ES-I3 (cell line): ENCODE results near the gene ZBTB48.
"Not testable (repeated sequence)": the region's sequence is repeated elsewhere in the genome, so short reads cannot be mapped to it uniquely, and the experiment has no call there.

Experiments used
- H3K36me3 ChIP-seq: 2 replicates; pipeline ENCODE4 v1.6.1; 2013; ENCODE audit warnings: mild to moderate bottlenecking, low read length, control low read depth, moderate library complexity; ENCODE audit not compliant: insufficient read depth
- H3K4me1 ChIP-seq: 2 replicates; pipeline ENCODE4 v1.6.1; 2013; ENCODE audit warnings: mild to moderate bottlenecking, control low read depth, low read length; ENCODE audit not compliant: insufficient read depth
- H3K9ac ChIP-seq: 2 replicates; pipeline ENCODE4 v1.6.1; 2013; ENCODE audit warnings: low read depth, mild to moderate bottlenecking, low read length, moderate library complexity
- H3K9me3 ChIP-seq: 2 replicates; pipeline ENCODE4 v1.6.1; 2013; ENCODE audit warnings: mild to moderate bottlenecking, low read length, moderate library complexity; ENCODE audit not compliant: control insufficient read depth, insufficient read depth

ZBTB48 gene

GRCh38 chr1:6554907-6555778, 24.7 kb upstream of the ZBTB48 start, which contains the start of gene TAS1R1:
TSS of gene TAS1R1 (plus strand) at chr1:6555307. CDS start at chr1:6555374, 67 bp downstream.
- 0 out of 2 replicates have a peak, but pooled peaks cover 7% of the 10 kb centered on the region for H3K36me3 ChIP-seq
- H3K4me1 ChIP-seq = peaks cover 10% of the 10 kb centered on the region
- H3K9ac ChIP-seq = peak within 1 kb of the TSS; percentile 99
- H3K9me3 ChIP-seq = no peaks in the 10 kb centered on the region

- no peak overlapping the region for H3K9ac ChIP-seq
- H3K9me3 ChIP-seq = peaks cover 2% of the 10 kb centered on the region; the same call in 1 of the 2 replicates
- H3K4me1 ChIP-seq = peaks cover 10% of the 10 kb centered on the region
- H3K36me3 ChIP-seq = no peaks in the 10 kb centered on the region
Measured at GRCh38 chr1:6557597-6557996, 22.2 kb upstream of the ZBTB48 start.

GRCh38 chr1:6559161-6559560, 20.6 kb upstream of the ZBTB48 start:
- H3K4me1 ChIP-seq, H3K9me3 ChIP-seq, H3K9ac ChIP-seq, H3K36me3 ChIP-seq: not testable (repeated sequence)

GRCh38 chr1:6560267-6560666, 19.5 kb upstream of the ZBTB48 start:
- Histone ChIP-seq H3K9ac (no peak overlapping the region), H3K36me3 (no peaks in the 10 kb centered on the region), H3K4me1 (no peaks in the 10 kb centered on the region), H3K9me3 (peaks cover 2% of the 10 kb centered on the region; the same call in 1 of the 2 replicates)

- Histone ChIP-seq H3K9ac (no peak overlapping the region), H3K4me1 (no peaks in the 10 kb centered on the region), H3K36me3 (no peaks in the 10 kb centered on the region), H3K9me3 (no peaks in the 10 kb centered on the region; the same call in 1 of the 2 replicates)
Measured at GRCh38 chr1:6569033-6569432, 10.8 kb upstream of the ZBTB48 start.

- H3K9me3 ChIP-seq = no peaks in the 10 kb centered on the region
- no peaks in the 10 kb centered on the region for H3K36me3 ChIP-seq
- H3K9ac ChIP-seq = no peak overlapping the region
- H3K4me1 ChIP-seq = no peaks in the 10 kb centered on the region
Measured at GRCh38 chr1:6570100-6570499, 9.7 kb upstream of the ZBTB48 start.

GRCh38 chr1:6570987-6571386, 8.8 kb upstream of the ZBTB48 start:
- Histone ChIP-seq H3K36me3 (no peaks in the 10 kb centered on the region), H3K9me3 (no peaks in the 10 kb centered on the region), H3K9ac (no peak overlapping the region), H3K4me1 (no peaks in the 10 kb centered on the region)

- H3K9ac ChIP-seq = no peak overlapping the region
- H3K4me1 ChIP-seq = no peaks in the 10 kb centered on the region
- no peaks in the 10 kb centered on the region for H3K36me3 ChIP-seq
- no peaks in the 10 kb centered on the region for H3K9me3 ChIP-seq
Measured at GRCh38 chr1:6572653-6573383, 7.0 kb upstream of the ZBTB48 start.

- no peaks in the 10 kb centered on the region for H3K9me3 ChIP-seq
- H3K9ac ChIP-seq = no peak overlapping the region
- no peaks in the 10 kb centered on the region for H3K36me3 ChIP-seq
- H3K4me1 ChIP-seq = no peaks in the 10 kb centered on the region
Measured at GRCh38 chr1:6574025-6574620, 5.7 kb upstream of the ZBTB48 start.

- H3K9ac ChIP-seq = no peak overlapping the region
- no peaks in the 10 kb centered on the region for H3K4me1 ChIP-seq
- no peaks in the 10 kb centered on the region for H3K9me3 ChIP-seq
- no peaks in the 10 kb centered on the region for H3K36me3 ChIP-seq
Measured at GRCh38 chr1:6574818-6575217, 5.0 kb upstream of the ZBTB48 start.

- no peak overlapping the region for H3K9ac ChIP-seq
- H3K9me3 ChIP-seq = no peaks in the 10 kb centered on the region
- peaks cover 4% of the 10 kb centered on the region; the same call in 1 of the 2 replicates for H3K36me3 ChIP-seq
- no peaks in the 10 kb centered on the region; the same call in 1 of the 2 replicates for H3K4me1 ChIP-seq
Measured at GRCh38 chr1:6577831-6578525, 1.8 kb upstream of the ZBTB48 start.

- Histone ChIP-seq H3K4me1 (no peaks in the 10 kb centered on the region; the same call in 1 of the 2 replicates), H3K9me3 (no peaks in the 10 kb centered on the region), H3K36me3 (peaks cover 4% of the 10 kb centered on the region; the same call in 1 of the 2 replicates), H3K9ac (peak overlapping the region; percentile 64; the same call in 1 of the 2 replicates)
Measured at GRCh38 chr1:6578624-6579373, 995 bp upstream of the ZBTB48 start.

- H3K9ac ChIP-seq = peak overlapping the region; percentile 64
- H3K36me3 ChIP-seq = peaks cover 4% of the 10 kb centered on the region; the same call in 1 of the 2 replicates
- H3K9me3 ChIP-seq = no peaks in the 10 kb centered on the region
- no peaks in the 10 kb centered on the region; the same call in 1 of the 2 replicates for H3K4me1 ChIP-seq
Measured at GRCh38 chr1:6580119-6580592, 362 bp downstream of the ZBTB48 start.
